Measurements from ENCODE around the gene UFD1. TPM values are rescaled to one million over a fixed set of nuclear protein-coding genes. Genes with fewer than 3 reads are reported as not detected.

Gene UFD1
- total RNA-seq, 1 experiment from 2014 or later: 74.4 TPM

DNA sequence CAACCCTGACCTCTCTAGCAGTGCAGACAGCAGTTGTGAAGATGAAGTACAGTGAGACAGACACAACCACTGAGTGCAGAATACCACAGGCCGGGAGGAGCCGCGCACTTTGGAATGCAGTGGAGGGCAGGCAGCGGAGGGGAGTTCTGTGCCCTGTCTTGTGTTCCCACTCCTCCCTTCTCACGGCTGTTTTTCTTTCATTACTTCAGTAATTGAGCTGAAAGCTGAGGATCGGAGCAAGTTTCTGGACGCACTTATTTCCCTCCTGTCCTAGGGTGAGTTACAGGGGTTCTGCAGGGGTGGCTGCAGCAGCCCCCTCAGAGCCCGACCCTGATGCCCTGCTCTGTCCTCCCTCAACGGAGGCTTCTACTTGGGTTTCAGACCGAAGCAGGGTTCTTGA, 39.6 kb upstream of the UFD1 start:
- no peaks in the 10 kb centered on the region for H3K79me1 ChIP-seq (ENCODE audit: insufficient read depth, low read depth, low read length, poor library complexity, severe bottlenecking)
- H3K27me3 ChIP-seq (ENCODE audit: insufficient read depth, low read length): peaks cover 4% of the 10 kb centered on the region; the same call in 1 of the 2 replicates
- H3K9me3 ChIP-seq (ENCODE audit: control insufficient read depth, low read depth, low read length): no peaks in the 10 kb centered on the region
- no peak overlapping the region for H2AK5ac ChIP-seq (ENCODE audit: insufficient read length, low read length)
- Mint-ChIP-seq H3K36me3 (ENCODE audit: insufficient read depth in 1 of 3, low read depth in 3 of 3) (peaks cover 11 to 43% (median 43%) of the 10 kb centered on the region in 3 experiments; a peak in 5 of 7 replicates), H3K27me3 (ENCODE audit: low read depth) (peaks cover 32% of the 10 kb centered on the region), H3K4me3 (no peak overlapping the region), H3K9me3 (no peaks in the 10 kb centered on the region), H3K4me1 (peaks cover 5 to 9% of the 10 kb centered on the region in 2 experiments; a peak in 3 of 4 replicates), H3K27ac (no peak overlapping the region; a peak in 1 of 7 replicates)
- no peak overlapping the region for H3K9ac ChIP-seq (ENCODE audit: extremely low read depth, insufficient read length, low read length)
- H3K4ac ChIP-seq (ENCODE audit: low read depth, low read length): no peak overlapping the region
- H2AFZ ChIP-seq (ENCODE audit: low read length): no peak overlapping the region
- H3K4me2 ChIP-seq (ENCODE audit: insufficient read depth, insufficient read length, low read length): no peak overlapping the region
- H4K5ac ChIP-seq (ENCODE audit: insufficient read length, low read depth, low read length): no peak overlapping the region
- H3K79me2 ChIP-seq (ENCODE audit: insufficient read depth, low read length): no peaks in the 10 kb centered on the region
- H4K8ac ChIP-seq (replicated peaks; ENCODE audit: insufficient read length, low read depth, low read length): no peak overlapping the region
- TF ChIP-seq, protein P1, sequence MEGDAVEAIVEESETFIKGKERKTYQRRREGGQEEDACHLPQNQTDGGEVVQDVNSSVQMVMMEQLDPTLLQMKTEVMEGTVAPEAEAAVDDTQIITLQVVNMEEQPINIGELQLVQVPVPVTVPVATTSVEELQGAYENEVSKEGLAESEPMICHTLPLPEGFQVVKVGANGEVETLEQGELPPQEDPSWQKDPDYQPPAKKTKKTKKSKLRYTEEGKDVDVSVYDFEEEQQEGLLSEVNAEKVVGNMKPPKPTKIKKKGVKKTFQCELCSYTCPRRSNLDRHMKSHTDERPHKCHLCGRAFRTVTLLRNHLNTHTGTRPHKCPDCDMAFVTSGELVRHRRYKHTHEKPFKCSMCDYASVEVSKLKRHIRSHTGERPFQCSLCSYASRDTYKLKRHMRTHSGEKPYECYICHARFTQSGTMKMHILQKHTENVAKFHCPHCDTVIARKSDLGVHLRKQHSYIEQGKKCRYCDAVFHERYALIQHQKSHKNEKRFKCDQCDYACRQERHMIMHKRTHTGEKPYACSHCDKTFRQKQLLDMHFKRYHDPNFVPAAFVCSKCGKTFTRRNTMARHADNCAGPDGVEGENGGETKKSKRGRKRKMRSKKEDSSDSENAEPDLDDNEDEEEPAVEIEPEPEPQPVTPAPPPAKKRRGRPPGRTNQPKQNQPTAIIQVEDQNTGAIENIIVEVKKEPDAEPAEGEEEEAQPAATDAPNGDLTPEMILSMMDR (conservative IDR thresholded peaks at IDR 0.05): no peak
- no peak overlapping the region for H4K91ac ChIP-seq (ENCODE audit: insufficient read length, low read depth, low read length)
- H3K27ac ChIP-seq (ENCODE audit: insufficient read length, low read depth, low read length): no peak overlapping the region
- no peak overlapping the region for H3K18ac ChIP-seq (ENCODE audit: insufficient read length, low read depth, low read length)
- no peak overlapping the region for H3K23ac ChIP-seq (ENCODE audit: insufficient read length, low read depth, low read length)
- no peak overlapping the region for H2BK12ac ChIP-seq (ENCODE audit: insufficient read length, low read depth, low read length)
- no peak overlapping the region for H3K56ac ChIP-seq (ENCODE audit: insufficient read length, low read depth, low read length)
- no peak overlapping the region for H2BK20ac ChIP-seq (ENCODE audit: low read depth, low read length, poor library complexity, severe bottlenecking)
- peaks cover 10% of the 10 kb centered on the region for H3K23me2 ChIP-seq (ENCODE audit: insufficient read length, low read depth, low read length, poor library complexity, severe bottlenecking)
- no peak overlapping the region for H3T11ph ChIP-seq (ENCODE audit: low read length)
- H3K4me1 ChIP-seq (ENCODE audit: insufficient read depth, low read length): no peaks in the 10 kb centered on the region
- DNase-seq: no peak
- no peak overlapping the region for H2BK15ac ChIP-seq (ENCODE audit: low read depth, low read length)
- no peak overlapping the region for H2BK5ac ChIP-seq (ENCODE audit: insufficient read length, low read length)
- no CpG with 5 or more reads among the region's 10 CpGs for WGBS (ENCODE audit: extremely low coverage, insufficient read length, low lambda C conversion rate)
- H4K20me1 ChIP-seq (ENCODE audit: control insufficient read depth, insufficient read depth, insufficient read length): no peaks in the 10 kb centered on the region
- no peak overlapping the region; the same call in 1 of the 2 replicates for H3K14ac ChIP-seq (ENCODE audit: insufficient read depth, low read length)
- H2BK120ac ChIP-seq (ENCODE audit: low read depth, low read length, poor library complexity, severe bottlenecking): no peak overlapping the region

All from H9 (cell line).